Dendritic cell treated with granulocyte-macrophage colony-stimulating factor and Interleukin-4, amounts not matched to agents 40 ng/mL and 50 ng/mL, for 4 days (primary cell): ENCODE results near the gene VTN.

ENCODE experiments used
- H3K27ac Mint-ChIP-seq: one replicate; pipeline ENCODE4 v1.8.0; 2022; ENCODE audit warnings: mild to moderate bottlenecking, mixed read lengths
- H3K27me3 Mint-ChIP-seq: one replicate; pipeline ENCODE4 v1.8.0; 2022; ENCODE audit warnings: mild to moderate bottlenecking, mixed read lengths
- H3K36me3 Mint-ChIP-seq: one replicate; pipeline ENCODE4 v1.8.0; 2022; ENCODE audit warnings: low read depth, mixed read lengths
- H3K4me1 Mint-ChIP-seq: one replicate; pipeline ENCODE4 v1.8.0; 2022; ENCODE audit warnings: low read depth, mixed read lengths
- H3K4me3 Mint-ChIP-seq: one replicate; pipeline ENCODE4 v1.8.0; 2022; ENCODE audit warnings: mild to moderate bottlenecking, moderate library complexity, mixed read lengths
- H3K9me3 Mint-ChIP-seq: one replicate; pipeline ENCODE4 v1.8.0; 2022; ENCODE audit warnings: mixed read lengths
- intact Hi-C: fragments of 100-400 bp; cut with micrococcal nuclease; formaldehyde crosslinking; loops from one replicate; pipeline ENCODE4 v1.15.0; 2022

VTN gene

GRCh38 chr17:28390141-28390540, 20.0 kb upstream of the VTN start:
- H3K9me3 Mint-ChIP-seq: no peaks in the 10 kb centered on the region
- H3K4me1 Mint-ChIP-seq: peaks cover 12% of the 10 kb centered on the region
- H3K27me3 Mint-ChIP-seq: peaks cover 4% of the 10 kb centered on the region
- H3K27ac Mint-ChIP-seq: no peak overlapping the region
- H3K36me3 Mint-ChIP-seq: peaks cover 37% of the 10 kb centered on the region
- intact Hi-C loops: no loop called here
- H3K4me3 Mint-ChIP-seq: no peak overlapping the region

DNA sequence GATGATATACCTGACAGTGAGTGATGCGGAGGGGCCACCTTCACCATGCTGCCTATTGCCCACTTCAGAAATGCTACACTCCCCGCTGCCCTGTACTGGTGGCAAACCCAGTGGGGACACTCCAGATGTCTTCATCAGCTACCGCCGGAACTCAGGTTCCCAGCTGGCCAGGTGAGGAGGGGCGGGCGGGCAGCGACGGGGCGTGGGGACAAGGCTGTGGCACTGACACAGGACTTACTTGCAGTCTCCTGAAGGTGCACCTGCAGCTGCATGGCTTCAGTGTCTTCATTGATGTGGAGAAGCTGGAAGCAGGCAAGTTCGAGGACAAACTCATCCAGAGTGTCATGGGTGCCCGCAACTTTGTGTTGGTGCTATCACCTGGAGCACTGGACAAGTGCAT, 18.0 kb upstream of the VTN start:
- Mint-ChIP-seq H3K27ac (no peak overlapping the region), H3K9me3 (no peaks in the 10 kb centered on the region), H3K4me3 (no peak overlapping the region), H3K36me3 (peaks cover 34% of the 10 kb centered on the region), H3K4me1 (peaks cover 28% of the 10 kb centered on the region), H3K27me3 (peaks cover 22% of the 10 kb centered on the region)
- intact Hi-C loops: loop anchor here (10.0 kb wide), 1 partner anchor 157 kb away; no protein-coding TSS in a partner anchor

DNA sequence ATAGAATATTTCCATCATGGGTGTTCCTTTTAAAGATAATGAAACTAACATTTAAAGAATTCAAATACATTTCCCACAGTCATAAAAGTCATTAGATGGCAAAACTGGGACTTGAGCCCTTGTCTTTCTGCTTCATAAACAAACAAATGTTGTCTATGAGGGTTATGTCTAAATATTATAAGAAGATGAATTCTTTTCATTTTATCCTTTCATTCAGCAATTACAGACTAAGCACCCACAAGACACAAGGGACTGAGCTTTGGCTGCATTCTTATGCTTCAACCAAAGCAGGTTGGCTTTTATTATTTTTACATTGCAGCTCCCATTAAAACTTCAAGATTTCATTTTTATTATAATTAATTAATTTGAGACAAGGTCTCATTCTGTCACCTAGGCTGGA, 16.3 kb upstream of the VTN start:
- Mint-ChIP-seq H3K4me3 (no peak overlapping the region), H3K27ac (no peak overlapping the region)
- intact Hi-C loops: loop anchor here (10.0 kb wide), 1 partner anchor 158 kb away; no protein-coding TSS in a partner anchor

GRCh38 chr17:28385406-28385805, 15.3 kb upstream of the VTN start:
- Mint-ChIP-seq H3K27ac (no peak overlapping the region), H3K36me3 (peaks cover 22% of the 10 kb centered on the region), H3K4me1 (peaks cover 40% of the 10 kb centered on the region), H3K4me3 (peak overlapping the region; percentile 84), H3K27me3 (peaks cover 48% of the 10 kb centered on the region), H3K9me3 (no peaks in the 10 kb centered on the region)
- intact Hi-C loops: loop anchor here (10.0 kb wide), 1 partner anchor 159 kb away; no protein-coding TSS in a partner anchor

More for the DNA sequence above, 16.3 kb upstream of the VTN start:
- Mint-ChIP-seq H3K36me3 (peaks cover 32% of the 10 kb centered on the region), H3K9me3 (no peaks in the 10 kb centered on the region), H3K27me3 (peaks cover 38% of the 10 kb centered on the region), H3K4me1 (peaks cover 33% of the 10 kb centered on the region)

DNA sequence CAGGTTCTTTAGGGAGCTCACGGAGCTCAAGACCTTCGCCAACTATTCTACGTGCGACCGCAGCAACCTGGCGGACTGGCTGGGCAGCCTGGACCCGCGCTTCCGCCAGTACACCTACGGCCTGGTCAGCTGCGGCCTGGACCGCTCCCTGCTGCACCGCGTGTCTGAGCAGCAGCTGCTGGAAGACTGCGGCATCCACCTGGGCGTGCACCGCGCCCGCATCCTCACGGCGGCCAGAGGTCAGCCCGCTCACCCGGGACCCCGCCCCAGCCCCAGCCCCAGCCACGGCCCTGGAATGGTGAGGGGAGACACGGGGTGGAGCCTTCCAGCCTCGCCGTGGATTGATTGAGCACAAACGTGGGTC, 14.9 kb upstream of the VTN start:
- Mint-ChIP-seq H3K27ac (peak overlapping the region; percentile 79), H3K36me3 (peaks cover 18% of the 10 kb centered on the region), H3K9me3 (no peaks in the 10 kb centered on the region), H3K4me3 (peak overlapping the region; percentile 84), H3K4me1 (peaks cover 44% of the 10 kb centered on the region), H3K27me3 (peaks cover 51% of the 10 kb centered on the region)
- intact Hi-C loops: loop anchor here (10.0 kb wide), 1 partner anchor 160 kb away; no protein-coding TSS in a partner anchor

DNA sequence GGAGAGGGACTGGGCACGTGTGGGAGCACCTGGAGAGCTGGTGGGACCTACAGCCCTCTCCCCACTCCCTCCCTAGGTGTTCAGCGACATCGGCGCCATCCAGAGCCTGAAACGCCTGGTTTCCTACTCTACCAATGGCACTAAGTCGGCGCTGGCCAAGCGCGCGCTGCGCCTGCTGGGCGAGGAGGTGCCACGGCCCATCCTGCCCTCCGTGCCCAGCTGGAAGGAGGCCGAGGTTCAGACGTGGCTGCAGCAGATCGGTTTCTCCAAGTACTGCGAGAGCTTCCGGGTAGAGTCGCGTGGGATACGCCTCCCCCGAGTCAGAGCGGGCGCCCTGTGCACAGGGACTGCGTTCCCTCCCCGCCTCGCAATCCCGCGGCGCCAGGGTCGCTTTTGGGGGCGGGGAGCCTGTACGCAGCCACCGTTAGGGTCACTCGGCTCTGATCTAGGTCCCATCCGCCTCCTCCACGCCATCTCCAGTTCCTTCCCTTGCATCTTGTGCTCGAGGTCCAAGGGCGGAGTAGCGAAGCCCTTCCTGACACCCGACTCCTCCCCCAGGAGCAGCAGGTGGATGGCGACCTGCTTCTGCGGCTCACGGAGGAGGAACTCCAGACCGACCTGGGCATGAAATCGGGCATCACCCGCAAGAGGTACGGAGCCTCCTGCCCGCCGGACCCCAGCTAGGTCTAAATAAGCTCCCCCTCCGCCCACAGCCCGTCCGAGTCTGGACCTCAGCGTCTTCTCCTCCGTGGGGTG, 14.4 kb upstream of the VTN start:
- peaks cover 44% of the 10 kb centered on the region for H3K4me1 Mint-ChIP-seq
- H3K27ac Mint-ChIP-seq: peak overlapping the region; percentile 79
- H3K36me3 Mint-ChIP-seq: peaks cover 13% of the 10 kb centered on the region
- peak overlapping the region; percentile 84 for H3K4me3 Mint-ChIP-seq
- no peaks in the 10 kb centered on the region for H3K9me3 Mint-ChIP-seq
- H3K27me3 Mint-ChIP-seq: peaks cover 54% of the 10 kb centered on the region
- intact Hi-C loops: loop anchor here (5.0 to 10.0 kb wide), 2 partner anchors 33 to 160 kb away; no protein-coding TSS in a partner anchor

DNA sequence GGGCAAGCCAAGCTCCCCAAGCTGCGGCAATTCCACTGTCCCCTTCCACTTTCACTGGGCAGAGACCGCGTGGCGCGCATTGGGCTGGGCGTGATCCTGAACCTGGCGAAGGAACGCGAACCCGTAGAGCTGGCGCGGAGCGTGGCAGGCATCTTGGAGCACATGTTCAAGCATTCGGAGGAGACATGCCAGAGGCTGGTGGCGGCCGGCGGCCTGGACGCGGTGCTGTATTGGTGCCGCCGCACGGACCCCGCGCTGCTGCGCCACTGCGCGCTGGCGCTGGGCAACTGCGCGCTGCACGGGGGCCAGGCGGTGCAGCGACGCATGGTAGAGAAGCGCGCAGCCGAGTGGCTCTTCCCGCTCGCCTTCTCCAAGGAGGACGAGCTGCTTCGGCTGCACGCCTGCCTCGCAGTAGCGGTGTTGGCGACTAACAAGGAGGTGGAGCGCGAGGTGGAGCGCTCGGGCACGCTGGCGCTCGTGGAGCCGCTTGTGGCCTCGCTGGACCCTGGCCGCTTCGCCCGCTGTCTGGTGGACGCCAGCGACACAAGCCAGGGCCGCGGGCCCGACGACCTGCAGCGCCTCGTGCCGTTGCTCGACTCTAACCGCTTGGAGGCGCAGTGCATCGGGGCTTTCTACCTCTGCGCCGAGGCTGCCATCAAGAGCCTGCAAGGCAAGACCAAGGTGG, 11.2 kb upstream of the VTN start:
- Mint-ChIP-seq H3K9me3 (no peaks in the 10 kb centered on the region), H3K36me3 (peaks cover 5% of the 10 kb centered on the region), H3K4me1 (peaks cover 37% of the 10 kb centered on the region), H3K27me3 (peaks cover 57% of the 10 kb centered on the region), H3K4me3 (peak overlapping the region; percentile 41), H3K27ac (no peak overlapping the region)
- intact Hi-C loops: loop anchor here (5.0 to 10.0 kb wide), 2 partner anchors 36 to 164 kb away; no protein-coding TSS in a partner anchor

DNA sequence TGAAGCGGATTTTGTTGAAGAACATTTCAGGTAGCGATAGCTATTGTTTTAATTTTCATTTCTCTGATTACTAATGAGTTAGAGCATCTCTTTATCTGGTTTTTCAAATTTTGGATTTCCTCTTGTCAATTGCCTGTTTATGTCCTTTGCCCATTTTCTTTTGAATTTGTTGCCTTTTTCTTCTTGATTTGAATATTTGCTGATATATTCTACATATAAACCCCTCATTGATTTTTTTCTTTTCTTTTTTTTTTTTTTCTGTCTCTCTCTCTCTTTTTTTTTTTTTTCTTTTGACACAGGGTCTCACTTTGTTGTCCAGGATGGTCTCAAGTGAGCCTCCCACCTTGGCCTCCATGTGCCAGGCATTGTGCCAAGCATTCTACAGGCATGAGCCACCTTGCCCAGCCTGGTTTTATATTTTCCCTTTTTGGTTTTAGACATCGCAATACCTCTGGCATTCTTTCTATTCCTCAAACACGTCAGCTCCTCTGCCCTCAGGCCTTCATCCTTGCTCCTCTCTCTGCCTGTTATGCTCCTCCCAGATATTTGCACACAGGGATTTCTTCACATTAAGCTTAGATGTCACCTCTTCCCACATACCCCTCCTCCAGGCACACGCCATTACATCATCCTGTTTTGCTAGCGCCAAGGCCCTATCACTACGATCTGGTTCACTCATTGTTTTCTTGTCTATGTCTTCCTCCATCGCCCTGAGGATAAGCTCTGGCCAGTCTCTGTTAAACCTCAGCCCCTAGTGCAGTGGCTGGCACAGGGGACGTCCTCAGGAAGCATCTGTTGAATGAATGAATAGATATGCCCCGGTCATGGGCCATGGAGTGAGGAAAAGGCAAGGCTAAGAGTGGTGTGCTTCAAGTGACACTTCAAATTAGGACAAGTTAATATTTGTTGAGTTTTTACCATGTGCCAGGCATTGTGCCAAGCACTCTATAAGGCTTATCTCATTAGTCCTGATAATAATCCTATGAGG, 10.0 kb upstream of the VTN start:
- Mint-ChIP-seq H3K4me1 (peaks cover 32% of the 10 kb centered on the region), H3K9me3 (no peaks in the 10 kb centered on the region), H3K27me3 (peaks cover 55% of the 10 kb centered on the region), H3K4me3 (no peak overlapping the region), H3K27ac (no peak overlapping the region), H3K36me3 (peaks cover 5% of the 10 kb centered on the region)
- intact Hi-C loops: loop anchor here (5.0 to 10.0 kb wide), 2 partner anchors 37 to 165 kb away; no protein-coding TSS in a partner anchor

DNA sequence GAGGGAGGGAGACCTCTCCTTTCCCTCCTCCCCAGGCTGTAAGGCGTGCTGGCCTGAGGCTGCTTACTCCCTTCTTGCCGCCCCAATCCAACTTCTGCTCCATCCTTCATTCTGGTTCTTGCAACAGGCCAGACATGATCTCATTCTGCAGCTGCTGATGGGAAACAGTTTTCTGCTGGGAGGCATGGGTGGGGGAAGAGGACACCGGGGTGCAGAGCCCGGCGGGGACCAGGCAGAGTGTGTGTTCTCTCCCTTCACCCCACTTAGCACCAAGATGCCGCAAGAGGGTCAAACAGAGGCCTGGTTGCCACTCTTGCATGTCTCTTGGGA, 2.8 kb upstream of the VTN start:
- H3K9me3 Mint-ChIP-seq: no peaks in the 10 kb centered on the region
- H3K4me1 Mint-ChIP-seq: peaks cover 35% of the 10 kb centered on the region
- peaks cover 35% of the 10 kb centered on the region for H3K27me3 Mint-ChIP-seq
- H3K36me3 Mint-ChIP-seq: peaks cover 6% of the 10 kb centered on the region
- intact Hi-C loops: no loop called here
- H3K4me3 Mint-ChIP-seq: peak overlapping the region; percentile 28
- H3K27ac Mint-ChIP-seq: no peak overlapping the region

DNA sequence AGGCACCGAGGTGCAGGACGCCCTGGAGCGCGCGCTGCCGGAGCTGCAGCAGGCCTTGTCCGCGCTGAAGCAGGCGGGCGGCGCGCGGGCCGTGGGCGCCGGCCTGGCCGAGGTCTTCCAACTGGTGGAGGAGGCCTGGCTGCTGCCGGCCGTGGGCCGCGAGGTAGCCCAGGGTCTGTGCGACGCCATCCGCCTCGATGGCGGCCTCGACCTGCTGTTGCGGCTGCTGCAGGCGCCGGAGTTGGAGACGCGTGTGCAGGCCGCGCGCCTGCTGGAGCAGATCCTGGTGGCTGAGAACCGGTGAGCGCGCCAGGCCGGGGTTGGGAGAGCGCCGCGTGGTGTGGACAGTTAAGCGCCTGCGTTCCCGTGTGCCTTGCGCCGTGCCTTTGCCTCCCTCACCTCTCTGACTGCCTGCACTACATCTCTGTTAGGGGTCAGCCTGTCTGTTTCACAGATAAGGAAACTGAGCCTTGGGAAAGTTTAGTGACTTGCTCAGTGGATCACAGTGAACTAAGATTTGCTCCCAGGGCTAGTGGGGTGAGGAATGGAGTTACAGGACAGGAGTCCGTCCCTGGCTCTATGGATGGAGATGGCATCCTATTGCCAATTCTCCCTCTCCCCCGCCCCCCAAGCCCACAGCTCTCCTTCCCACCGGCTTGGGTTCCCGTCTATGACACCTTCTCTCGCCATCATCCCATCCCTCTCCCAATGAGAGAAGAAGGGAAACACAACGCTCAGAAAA, 2.3 kb upstream of the VTN start:
- peaks cover 35% of the 10 kb centered on the region for H3K4me1 Mint-ChIP-seq
- no peak overlapping the region for H3K27ac Mint-ChIP-seq
- H3K36me3 Mint-ChIP-seq: peaks cover 10% of the 10 kb centered on the region
- no peaks in the 10 kb centered on the region for H3K9me3 Mint-ChIP-seq
- peaks cover 35% of the 10 kb centered on the region for H3K27me3 Mint-ChIP-seq
- intact Hi-C loops: no loop called here
- peak overlapping the region; percentile 76 for H3K4me3 Mint-ChIP-seq

GRCh38 chr17:28371245-28372202, 1.4 kb upstream of the VTN start, which contains the start of gene SARM1:
Gene SARM1, plus strand, starts transcription at chr17:28371694. Its CDS starts 339 bp downstream, at chr17:28372033.
- peak within 1 kb of the TSS; percentile 28 for H3K27ac Mint-ChIP-seq
- H3K9me3 Mint-ChIP-seq: no peaks in the 10 kb centered on the region
- intact Hi-C loops: no loop called here
- H3K36me3 Mint-ChIP-seq: peaks cover 18% of the 10 kb centered on the region
- H3K4me1 Mint-ChIP-seq: peaks cover 35% of the 10 kb centered on the region
- peak within 1 kb of the TSS; percentile 76 for H3K4me3 Mint-ChIP-seq
- H3K27me3 Mint-ChIP-seq: peaks cover 33% of the 10 kb centered on the region

DNA sequence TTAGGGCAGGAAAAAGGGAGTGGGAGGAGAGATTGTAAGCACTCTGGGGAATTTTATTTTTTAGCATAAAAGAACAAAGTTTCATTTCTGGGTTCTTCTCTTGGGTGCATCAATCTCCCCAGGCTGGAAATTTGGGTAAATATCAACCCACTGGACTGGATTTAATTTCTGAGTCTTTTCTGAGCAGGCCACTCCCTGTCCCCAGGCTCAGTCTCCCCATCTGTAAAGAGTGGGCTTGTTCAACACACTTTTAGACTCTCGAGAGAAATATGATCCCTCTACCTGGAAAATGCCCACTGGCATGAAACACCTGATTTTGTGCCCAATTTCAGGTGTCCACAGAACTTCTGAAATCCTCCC, 617 bp upstream of the VTN start:
- Mint-ChIP-seq H3K9me3 (no peaks in the 10 kb centered on the region), H3K4me3 (no peak overlapping the region), H3K36me3 (peaks cover 26% of the 10 kb centered on the region), H3K27me3 (peaks cover 33% of the 10 kb centered on the region), H3K4me1 (peaks cover 35% of the 10 kb centered on the region), H3K27ac (peak overlapping the region; percentile 28)
- intact Hi-C loops: no loop called here
